ENCODE results near the gene MYBL2.

DNA sequence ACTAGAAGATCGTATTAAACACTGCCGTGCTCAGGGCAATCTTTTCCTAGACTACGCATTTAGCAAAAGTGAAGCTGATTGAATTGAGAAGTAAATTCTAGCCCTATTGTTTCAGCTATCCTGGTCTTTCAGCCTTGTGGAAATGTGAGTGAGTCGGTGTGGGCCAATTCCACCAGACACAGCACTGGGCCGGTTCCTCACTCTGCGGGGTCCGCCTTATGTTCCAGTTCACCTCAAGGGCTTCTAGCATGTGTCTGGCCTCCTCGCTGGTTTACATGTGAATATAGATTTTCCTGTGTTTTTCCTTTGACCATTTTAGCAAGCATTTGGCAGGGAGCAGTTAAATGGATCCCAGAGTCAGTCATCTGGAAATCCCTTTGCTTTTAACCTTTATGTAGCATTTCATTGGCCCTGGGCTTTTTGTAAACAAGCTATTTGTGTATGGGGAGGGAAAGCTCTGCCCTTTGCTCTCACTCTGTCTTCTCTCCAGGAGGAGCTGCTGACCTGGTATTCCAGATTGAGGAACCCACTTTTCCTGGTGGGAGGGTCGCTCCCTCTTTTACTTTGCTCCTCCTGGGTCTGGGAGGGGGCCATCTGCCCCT is 72.3 kb downstream of the MYBL2 start:
- TF ChIP-seq, protein P1, sequence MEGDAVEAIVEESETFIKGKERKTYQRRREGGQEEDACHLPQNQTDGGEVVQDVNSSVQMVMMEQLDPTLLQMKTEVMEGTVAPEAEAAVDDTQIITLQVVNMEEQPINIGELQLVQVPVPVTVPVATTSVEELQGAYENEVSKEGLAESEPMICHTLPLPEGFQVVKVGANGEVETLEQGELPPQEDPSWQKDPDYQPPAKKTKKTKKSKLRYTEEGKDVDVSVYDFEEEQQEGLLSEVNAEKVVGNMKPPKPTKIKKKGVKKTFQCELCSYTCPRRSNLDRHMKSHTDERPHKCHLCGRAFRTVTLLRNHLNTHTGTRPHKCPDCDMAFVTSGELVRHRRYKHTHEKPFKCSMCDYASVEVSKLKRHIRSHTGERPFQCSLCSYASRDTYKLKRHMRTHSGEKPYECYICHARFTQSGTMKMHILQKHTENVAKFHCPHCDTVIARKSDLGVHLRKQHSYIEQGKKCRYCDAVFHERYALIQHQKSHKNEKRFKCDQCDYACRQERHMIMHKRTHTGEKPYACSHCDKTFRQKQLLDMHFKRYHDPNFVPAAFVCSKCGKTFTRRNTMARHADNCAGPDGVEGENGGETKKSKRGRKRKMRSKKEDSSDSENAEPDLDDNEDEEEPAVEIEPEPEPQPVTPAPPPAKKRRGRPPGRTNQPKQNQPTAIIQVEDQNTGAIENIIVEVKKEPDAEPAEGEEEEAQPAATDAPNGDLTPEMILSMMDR (IDR thresholded peaks at IDR 0.05): no peak
- no peak for TF ChIP-seq POLR2A (IDR thresholded peaks at IDR 0.05)

All from adrenal gland (tissue), 5 donors.